C1 segment of cervical spinal cord (tissue), 14 donors: Measurements from ENCODE around the gene MBD3.

Experiments used
- DNase-seq, 14 donors: peaks; one replicate each; lab custom pipeline; 2025; lab: John Stamatoyannopoulos, UW

MBD3 gene

DNA sequence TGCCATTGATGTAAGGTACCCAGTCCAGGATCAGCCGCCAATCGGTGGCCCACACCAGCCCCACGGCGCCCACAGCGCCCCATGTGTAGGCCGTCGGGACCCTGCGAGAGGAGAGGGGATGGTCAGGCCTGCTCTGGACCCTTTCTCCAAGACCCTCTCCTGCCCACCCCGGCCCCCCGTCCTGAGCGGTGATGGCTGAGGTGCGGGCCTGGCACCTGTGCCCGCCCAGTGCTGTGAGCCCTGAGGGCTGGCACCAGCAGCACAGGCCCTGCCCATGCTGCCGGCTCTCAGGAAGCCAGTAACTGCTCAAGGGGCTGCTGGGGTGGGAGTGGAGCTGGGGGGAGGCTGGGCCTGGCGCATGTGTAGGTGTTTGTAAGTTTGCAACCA lies 6.8 kb upstream of the MBD3 start:
- no peak for DNase-seq

DNA sequence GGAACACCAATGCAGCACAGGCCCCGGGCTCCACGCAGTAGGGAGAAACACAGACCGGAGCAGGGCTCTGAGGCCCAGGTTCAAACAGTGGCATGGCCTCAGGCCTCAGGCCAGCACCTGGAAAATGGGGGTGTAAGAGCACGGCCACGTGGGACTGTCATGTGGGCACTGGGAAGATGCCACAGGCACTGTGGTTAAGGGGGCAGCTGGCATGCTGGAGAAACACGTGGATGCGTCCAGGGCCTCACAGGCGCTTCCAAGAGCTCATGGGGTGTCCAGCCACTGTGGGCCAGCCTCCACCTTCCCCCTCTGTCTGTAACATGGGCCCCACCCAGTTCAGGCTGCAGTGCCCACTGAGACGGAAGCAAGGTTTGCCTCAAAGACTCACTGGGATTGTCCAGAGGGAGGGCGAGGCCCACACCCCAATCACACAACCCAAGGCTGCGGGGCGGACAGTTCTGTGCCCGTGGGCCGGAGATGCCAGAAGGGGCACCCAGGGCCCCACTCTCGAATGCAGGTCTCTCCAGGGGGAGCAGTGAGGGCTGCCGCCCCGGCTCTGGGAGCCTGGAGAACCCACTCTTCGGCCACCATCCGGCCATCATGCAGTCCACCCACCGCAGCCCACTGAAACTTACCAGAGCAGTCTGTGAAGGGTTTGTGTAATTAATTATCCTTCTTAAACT lies 6.3 kb upstream of the MBD3 start:
- no peak for DNase-seq

DNA sequence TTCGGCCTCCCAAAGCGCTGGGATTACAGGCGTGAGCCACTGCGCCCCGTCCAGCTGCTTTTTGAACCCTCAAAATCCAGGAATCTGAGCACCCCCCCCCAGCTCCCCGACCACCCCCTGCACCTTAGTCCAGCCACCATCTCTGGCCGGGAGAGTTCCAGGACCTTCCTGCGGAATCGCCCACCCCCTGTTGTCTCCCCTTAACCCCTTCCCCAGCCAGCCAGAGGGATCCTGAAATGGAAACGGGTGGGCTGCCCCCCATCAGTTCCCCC lies 772 bp upstream of the MBD3 start:
- peak in 1 of 14 donors; percentile 9 for DNase-seq

DNA sequence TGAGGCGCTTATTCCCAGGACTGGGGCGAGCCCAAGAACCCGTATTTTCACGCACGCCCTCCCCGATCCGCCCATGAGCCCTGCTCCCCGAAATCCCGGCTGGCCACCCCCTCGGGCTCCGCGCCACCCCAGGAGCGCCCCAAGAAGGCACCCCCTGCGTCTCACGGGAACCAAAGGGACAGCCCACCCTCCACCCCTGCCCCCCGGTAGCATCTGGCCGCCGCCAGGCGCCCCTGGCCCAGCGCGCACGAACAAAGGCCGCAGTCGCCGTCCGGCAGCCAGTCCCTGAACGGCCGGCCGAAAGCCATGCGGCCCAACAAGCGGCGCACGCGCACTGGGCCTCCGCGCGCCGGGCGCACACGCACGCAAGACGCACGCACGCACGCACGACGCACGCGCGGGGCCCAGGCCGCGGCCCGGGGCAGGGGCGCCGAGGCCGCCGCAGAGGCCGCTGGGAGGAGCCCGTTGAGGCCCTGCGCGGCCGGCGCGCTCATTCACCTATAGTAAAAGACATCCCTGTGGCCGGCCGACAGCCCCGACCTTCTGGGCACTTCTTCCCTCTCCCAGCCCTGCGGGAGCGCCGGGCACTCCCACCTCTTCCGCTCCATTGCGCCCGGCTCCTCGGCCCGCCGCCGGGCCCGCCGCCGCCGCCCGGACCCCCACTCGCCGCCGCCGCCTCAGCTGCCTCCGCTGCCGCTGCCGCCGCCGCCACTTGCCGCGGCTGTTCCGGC lies 476 bp downstream of the MBD3 start:
- peak in 13 of 14 donors; percentile 24 to 89 (median 68) for DNase-seq

DNA sequence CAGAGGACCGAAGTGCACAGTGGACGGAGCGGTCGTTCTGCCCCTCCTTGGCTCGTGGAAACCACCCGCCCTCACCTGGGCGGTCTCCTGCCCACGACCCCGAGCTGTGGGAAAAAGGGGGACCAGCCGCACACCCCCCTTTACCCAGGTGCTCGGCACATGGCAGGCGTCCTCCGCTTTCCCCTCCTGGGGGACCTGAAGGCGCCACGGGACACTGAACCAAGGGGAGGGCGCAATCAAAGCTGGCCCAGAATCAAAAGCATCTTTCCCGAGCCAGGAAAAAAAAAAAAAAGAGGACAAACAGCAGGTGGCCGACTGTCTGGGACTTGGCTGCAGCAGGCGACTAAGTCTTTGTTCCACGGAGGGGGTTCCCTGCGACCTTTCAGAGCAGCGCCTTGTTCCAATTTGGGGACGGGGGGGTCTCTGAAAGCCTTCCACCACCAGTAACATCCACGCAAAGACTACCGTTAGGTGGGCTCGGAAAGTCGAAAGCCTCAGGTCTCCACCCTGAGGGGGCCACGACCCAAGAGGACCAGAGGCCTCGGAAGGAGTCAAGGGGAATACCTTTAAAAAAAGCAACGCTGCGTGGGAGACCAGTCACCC lies 1.1 kb downstream of the MBD3 start:
- DNase-seq: no peak

DNA sequence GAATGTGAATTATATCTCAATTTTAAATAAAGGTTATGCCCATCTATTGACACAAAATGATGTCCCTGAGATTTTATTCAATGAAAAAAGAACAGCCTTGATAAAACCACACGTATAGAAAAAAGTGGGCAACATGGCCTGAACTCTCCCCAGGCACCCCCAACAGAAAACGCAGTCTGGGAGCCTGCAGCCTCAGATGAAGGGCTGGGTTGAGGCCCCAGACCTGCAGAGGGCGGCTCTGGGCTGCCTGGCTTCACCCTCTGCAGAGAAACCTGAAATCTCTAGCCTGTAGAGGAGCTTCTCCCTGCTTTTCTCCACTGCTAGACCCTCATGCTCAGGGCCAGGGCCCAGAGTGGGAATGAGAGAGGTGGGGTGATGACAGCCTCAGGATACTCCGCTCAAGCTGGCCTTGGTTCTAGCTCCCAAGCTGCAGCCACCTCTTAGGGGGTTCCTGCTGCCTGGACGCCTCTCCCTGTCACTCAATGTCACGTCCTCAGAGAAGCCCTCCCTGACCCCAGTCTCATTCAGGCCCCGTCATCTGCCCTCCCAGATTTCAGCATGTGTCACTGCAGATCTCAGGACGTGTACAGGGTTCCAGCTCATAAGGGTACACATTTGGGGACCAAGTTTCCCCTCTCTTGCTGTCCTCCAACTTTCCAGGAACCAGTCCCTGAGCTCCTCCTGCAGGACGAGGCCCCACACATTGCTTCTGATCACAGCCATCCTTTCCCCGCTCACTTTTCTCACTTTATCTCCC lies 1.8 kb downstream of the MBD3 start:
- DNase-seq: no peak

DNA sequence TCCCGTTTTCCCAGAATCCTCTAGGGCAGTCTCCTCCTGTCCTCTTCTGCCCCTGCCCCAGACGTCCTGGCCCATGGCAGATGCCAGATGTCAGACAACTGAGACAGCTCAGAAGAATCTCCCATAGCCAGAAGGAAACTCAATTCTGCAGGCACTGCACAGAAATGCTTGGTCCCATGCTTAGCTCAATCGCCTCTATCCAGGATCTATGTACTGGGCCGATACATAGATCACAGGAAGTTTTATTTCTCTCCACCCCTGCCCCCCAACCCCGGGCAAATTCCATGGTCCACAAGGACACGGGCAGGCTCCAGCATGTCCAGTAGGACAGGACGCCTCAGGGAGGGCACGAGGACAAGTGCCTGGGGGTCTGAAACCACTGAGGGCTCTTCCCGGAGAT lies 4.8 kb downstream of the MBD3 start:
- DNase-seq: no peak

DNA sequence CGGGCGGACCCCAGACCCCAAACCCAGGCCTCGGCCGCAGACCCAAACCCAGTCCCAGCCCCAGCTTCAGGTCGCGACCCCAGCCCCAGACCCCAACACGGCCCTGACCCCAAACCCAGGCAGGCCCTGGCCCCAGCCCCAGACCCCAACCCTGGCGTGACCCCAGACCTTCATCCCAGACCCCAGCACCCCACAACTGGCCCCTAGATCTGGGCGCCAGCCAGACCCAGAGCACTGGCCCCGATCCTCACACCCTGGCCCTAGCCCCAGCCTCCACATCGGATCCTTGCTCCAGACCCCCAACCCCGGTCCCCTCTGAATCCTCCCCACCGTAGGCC lies 7.5 kb downstream of the MBD3 start:
- DNase-seq: no peak

DNA sequence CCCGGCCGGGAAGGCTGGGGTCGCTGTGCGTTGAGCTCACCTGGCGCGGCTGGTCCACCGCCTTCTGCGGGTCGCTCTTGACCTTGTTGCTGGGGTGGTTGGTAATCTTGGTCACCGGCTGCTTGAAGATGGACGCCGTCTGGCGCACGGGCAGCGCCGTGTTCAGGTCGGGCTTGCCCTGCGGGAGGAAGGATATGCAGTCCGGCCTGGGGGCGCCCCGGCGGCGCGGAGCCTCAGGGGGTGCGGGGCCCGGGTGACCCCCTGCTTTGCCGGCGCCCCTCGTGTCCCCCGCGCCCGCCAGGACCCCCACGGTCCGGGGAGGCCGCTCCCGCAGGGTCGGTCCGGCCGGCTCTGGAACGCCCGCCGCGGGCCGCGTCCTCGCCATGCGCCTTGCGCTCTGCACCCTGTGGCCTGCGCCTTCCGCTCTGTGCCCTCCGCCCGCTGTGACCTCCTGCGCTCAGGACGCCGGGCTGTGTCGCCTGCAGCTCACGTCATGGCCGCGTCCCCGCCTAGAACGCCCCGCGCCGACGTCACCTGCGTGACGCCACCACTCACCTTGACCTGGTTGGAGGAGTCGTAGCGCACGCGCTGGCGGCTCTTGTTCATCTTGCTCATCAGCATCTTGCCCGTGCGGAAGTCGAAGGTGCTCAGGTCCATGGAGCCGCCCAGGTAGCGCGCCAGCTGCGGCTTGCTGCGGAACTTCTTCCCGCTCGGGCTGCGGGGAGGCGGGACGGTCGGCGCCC lies 8.0 kb downstream of the MBD3 start:
- no peak for DNase-seq

DNA sequence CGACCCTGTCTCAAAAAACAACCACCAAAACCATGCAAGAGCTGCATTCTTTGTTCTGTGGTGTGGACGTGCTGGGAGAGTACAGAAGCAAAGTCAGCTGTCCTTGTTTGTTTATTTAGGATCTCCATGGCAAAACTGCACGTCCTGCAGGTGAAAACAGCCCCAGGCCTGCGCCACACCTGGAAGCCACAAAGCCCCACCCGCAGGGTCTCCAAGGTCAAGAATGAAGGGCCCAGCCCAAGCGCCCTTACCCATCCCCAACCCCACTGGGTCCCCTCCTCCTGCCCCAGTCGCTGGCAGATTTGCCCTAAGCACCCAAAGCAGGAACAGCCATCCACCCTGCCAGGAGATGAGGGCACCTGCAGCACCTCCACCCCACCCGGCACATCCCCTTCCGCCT lies 10.5 kb downstream of the MBD3 start:
- DNase-seq: no peak

DNA sequence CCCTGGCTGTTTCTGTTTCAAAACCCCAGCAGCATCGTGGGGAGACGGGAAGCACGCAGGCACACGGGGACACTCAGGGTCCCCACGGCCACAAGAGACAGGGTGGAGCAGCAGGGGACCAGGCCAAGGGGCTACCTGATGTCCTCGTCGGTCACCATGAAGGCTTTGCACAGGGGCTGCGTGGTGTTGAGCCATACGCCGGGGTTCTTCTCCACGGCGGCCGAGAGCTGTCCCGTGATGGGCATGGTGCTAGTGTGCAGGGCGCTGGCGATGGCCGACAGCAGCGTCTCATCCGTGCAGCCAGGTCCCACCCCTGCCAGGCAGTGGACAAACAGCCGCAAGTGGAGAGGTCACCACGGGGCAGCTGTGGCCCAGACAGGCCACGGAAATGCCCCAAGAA lies 11.7 kb downstream of the MBD3 start:
- DNase-seq: no peak

DNA sequence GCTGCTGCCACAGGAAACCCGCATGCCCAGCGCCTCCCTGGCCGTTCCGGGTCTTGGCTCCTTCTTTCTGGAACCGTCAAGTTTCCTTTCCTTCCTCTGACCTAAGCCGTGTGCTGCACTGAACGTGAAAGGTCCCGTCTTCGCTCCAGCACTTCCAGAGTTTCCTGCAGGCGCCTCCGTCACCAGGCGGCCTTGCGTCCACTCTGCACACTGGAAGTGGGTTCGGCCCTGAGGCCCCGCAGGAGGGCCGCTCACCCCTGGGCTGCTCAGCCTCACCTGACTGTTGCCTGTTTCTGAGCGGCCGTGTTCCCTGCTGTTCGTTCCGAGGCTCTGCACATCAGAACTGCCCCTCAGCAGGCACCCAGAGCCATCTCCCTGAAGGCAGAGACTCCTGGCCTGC lies 12.3 kb downstream of the MBD3 start:
- no peak for DNase-seq

DNA sequence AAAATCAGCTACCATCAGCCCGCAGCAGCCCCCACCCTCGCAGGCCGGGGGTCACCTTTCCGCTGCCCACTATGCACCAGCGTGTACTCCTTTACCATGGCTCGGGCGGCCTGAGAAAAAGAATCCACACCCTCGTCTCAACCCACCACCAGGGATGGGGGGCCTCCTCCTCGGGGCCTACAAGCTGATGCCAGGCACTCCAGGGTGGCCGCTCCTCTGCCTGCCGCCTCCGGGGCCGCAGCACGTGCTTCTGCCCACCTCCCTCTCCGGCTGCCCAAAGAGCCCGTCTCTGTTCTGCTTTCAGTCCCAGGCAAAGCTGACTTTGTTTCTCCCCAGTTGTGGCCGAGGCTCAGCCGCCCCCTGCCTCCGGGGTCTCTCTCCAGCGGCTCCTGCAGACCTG lies 13.4 kb downstream of the MBD3 start:
- no peak for DNase-seq

DNA sequence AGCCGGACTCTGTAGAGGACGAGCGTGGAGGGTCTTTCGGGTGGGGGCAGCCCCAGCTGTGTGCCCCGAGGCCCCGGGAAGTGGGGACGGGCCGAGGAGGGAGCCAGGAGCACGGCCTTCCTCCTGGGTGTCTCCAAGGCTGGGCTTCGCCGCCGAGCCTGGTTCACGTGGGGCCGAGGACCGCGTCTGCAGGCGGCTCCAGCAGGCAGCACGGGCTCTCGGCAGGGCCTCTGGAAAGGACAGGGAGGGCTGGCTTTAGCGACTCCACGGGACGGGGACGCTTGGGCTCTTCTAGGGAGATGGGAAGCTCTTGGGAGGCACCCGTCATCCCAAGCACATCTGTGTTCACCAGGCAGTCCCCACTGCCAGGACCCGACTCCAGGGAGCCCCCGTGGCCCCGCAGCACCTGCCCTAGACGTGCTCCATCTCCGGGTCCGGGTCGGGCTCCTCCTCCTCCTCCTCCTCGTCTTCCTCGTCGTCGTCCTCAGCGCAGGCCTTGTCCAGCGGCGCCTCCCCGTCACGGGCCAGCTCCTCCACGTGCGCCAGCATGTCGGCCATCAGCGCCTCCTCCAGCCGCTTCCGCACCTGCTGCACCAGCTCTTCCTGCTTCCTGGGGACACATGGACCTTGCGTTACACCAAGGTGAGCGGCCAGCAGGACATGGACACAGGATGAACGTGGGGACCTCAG lies 14.6 kb downstream of the MBD3 start:
- no peak for DNase-seq

DNA sequence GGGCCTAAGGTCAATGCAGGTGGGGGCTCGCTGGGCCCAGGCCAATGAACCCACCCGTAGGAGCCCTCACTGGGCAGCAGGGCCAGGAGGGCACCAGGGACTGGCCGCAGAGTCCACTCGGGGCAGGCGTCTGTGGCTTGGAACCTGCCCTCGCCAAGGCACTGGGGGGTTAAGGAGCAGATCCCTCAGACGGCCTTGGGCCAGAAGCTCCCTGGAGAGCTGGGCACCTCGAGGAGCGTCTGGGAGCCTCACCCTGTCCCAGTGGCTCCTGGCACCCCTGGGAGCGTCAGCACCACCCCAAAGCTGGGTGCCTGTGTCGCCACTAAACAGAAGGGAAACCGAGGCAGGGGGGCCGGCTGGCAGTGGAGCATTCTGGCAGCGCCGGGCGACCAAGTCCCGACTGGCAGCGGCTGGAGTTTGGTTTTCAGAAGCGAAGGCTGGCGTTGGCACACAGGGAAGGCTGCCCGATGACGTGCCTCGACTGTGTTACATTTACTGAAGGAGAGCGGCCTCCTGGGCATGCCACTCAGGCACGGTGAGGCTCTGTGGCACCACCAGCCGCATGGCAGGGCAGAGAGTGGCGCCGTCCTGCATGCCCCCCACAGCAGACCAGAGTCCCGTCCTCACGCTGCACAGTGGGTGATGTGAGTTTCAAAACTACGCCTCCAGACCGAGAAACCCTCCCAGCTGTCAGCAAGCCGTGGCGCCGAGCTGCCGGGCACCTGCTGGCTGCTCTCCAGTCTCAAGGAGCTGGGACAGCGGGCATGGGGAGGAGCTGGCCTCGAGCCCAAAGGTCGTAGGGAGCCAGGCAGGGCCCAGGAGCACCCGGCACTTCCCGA lies 15.4 kb downstream of the MBD3 start:
- DNase-seq: no peak

DNA sequence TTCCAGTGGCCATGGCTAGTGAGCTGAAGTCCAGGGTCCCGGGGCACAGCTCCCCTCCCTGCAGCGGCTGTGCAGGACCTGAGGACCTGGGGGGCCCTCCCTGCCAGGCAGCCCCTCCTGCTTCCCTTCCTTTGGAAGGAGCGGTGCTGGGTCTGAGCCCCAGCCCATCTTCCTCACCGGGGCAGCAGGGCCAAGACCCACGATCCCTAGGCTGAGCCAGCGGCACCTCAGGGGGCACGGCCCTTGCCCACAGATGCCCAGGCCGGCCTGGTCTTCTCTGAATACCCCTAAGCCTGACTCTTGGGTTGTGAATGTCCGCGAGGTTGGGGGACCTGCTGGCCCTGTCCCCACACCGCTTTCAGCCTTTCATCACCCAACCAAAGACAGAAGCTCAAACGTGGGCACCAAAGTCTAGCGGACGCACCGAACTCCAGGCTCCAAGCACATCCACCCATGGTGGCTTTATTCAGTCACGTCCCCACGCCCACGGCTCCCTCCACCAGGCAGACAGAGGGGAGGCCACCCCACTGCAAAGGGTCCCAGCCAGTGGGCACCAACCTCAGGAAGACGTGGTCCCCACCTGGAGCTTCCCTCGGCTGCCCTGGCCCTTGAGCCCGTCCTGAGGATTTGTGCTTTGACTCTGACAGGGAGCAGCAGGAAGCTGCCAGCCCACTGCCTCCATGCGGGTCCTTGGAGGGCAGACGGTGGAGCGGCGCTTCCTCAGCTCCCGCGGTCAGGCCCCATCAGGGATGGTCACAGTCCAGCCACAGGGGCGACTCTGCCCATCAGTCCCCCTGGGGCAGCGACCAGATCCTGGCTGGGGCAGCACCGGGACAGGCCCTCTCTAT lies 16.2 kb downstream of the MBD3 start:
- DNase-seq: no peak

DNA sequence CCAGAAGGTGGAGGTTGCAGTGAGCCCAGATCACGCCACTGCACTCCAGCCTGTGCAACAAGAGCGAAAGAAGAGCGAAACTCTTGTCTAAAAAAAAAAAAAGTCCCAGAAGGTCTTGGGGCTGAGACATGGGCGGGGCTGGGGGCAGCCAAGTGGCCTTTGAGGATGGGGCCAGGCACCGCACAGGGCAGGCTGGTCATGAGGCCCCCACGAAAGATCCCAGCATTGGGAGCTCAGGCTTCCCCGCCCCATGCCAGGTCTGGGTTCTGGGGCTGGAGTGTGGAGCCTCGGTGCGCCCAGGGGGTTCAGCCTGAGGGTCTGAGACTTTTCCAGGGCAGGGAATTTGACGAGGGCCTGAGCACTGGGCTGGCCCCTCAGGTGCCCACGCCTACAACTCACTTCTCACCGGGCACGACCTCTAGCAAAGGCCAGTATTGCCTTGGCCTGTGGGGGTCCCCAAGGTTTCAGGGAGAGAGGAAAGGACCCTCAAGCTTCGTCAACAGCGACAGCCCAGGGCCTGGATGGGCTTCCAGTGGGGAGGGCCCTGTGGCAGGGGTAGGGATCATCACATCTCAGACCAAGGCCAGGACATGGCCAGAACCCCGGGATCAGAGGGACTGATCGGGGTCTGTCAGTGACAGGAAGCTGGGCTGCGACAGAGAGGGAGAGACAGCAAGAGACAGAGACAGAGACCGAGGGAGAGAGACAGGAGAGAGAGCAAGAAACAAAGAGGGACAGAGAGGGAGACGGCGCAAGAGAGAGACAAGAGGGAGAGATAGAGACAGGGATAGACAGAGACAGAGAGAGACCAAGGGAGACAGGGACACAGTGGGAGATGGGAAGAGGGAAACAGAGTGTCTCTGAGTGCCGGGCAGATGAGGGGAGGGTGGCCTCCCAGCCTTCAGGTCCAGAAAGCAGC lies 17.1 kb downstream of the MBD3 start:
- no peak for DNase-seq

DNA sequence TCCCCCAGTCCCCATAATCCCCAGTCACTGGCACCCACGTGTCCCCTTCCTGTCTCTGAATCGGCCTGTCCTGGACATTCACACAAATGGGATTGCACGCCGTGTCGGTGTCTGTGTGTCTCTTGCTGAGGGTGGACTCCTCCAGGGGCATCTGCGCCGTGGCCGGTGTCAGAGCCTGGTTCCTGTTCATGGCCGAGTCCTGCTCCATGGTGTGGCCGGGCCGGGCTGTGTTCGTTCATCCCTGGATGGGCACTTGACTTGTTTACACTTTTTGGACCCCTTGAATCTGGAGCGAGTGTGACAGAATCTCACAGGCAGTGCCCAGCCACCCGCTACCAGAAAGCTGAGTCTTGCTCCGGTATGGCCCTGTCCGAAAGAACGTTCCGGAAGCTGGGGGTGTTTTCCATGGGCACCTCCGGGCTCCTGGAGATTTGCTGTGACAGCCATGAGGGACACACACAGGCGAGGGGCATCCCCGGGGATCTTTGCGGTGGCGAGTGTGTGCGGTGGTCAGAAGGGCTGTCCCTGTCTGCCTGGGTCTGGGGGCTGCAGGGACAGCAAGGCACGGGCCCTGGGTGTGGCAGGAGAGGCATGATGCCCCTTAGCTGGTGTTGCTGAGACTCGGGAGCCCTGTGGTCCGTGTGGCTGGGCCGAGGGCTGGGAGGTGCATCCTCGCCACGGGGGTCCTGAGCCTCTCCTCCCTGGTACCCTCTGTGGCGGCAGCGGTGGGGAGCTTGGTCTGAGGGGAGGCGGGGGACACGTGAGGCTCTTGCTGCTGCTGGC lies 18.1 kb downstream of the MBD3 start:
- DNase-seq: no peak
